HUES64 (cell line): Measurements from ENCODE around the gene MTA3.
"Not testable (repeated sequence)": the region's sequence is repeated elsewhere in the genome, so short reads cannot be mapped to it uniquely, and the experiment has no call there.

Source experiments
- H3K27ac ChIP-seq: 2 replicates; pipeline ENCODE4 v1.7.0; 2013; ENCODE audit warnings: low read depth, low read length, inconsistent platforms
- H3K27me3 ChIP-seq: 2 replicates; pipeline ENCODE4 v1.6.1; 2013; ENCODE audit warnings: mild to moderate bottlenecking, low read length; ENCODE audit not compliant: insufficient read depth
- H3K36me3 ChIP-seq: 2 replicates; pipeline ENCODE4 v1.6.1; 2013; ENCODE audit warnings: mild to moderate bottlenecking, low read length; ENCODE audit not compliant: insufficient read depth
- H3K4me1 ChIP-seq: 2 replicates; pipeline ENCODE4 v1.6.1; 2013; ENCODE audit warnings: mild to moderate bottlenecking, low read length, moderate library complexity; ENCODE audit not compliant: insufficient read depth
- H3K4me3 ChIP-seq: 2 replicates; pipeline ENCODE4 v1.5.1; 2013; ENCODE audit warnings: mild to moderate bottlenecking, low read length, moderate library complexity
- H3K9ac ChIP-seq: 2 replicates; pipeline ENCODE4 v1.6.1; 2013; ENCODE audit warnings: mild to moderate bottlenecking, low read depth, low read length
- H3K9me3 ChIP-seq: 2 replicates; pipeline ENCODE4 v1.6.1; 2013; ENCODE audit warnings: low read depth, low read length; ENCODE audit not compliant: insufficient read depth
- WGBS: fragments of 150-250, 120-280 bp; methylation state at CpG from one replicate; pipeline ENCODE4 v1.1.7; 2013; ENCODE audit warnings: missing lambda C conversion rate; 5-methylcytosine and 5-hydroxymethylcytosine counted together

Gene MTA3

GRCh38 chr2:42567364-42567763 is 1.1 kb upstream of the MTA3 start:
- Histone ChIP-seq H3K4me3 (peak overlapping the region; percentile 54), H3K27ac (peak overlapping the region; percentile 95), H3K4me1 (peaks cover 26% of the 10 kb centered on the region), H3K9me3 (no peaks in the 10 kb centered on the region), H3K36me3 (peaks cover 19% of the 10 kb centered on the region), H3K9ac (peak overlapping the region; percentile 67), H3K27me3 (no peaks in the 10 kb centered on the region)
- 47% methylated on average over 7 of the region's 7 CpGs for WGBS

DNA sequence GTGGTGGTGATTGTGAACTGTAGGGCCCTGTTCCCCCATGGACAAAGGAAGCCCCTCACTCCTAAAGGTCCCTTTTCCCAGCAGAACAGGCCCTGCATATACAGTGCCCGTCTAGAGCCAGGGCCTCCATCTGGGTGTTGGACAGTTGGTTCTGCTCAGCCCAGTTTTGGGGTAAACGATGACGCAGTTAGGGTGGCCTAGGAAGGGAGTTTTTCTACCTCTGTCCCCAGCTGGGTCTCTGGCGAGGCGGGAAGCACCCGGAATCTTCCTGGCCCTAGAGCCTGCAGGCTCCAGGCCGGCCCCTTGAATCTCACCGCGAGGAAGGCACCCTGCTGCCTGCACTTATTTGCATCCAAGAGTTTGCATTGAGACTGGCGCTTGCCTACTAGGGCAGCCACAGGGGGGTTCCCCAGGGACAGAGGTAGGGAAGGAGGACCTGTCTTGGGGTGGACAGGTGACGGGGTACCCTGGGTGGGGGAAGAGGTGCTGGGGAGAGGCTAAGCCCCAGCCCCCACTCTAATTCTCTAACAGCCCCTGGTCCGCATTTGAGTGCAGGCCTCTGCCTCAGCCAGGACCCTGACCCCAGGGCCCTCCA is 529 bp upstream of the MTA3 start:
- Histone ChIP-seq H3K27me3 (no peaks in the 10 kb centered on the region), H3K4me3 (peak overlapping the region; percentile 54), H3K9me3 (no peaks in the 10 kb centered on the region), H3K36me3 (peaks cover 25% of the 10 kb centered on the region), H3K4me1 (peaks cover 25% of the 10 kb centered on the region), H3K9ac (peak overlapping the region; percentile 67), H3K27ac (peak overlapping the region; percentile 95)
- WGBS = 2% methylated on average over 11 of the region's 12 CpGs

DNA sequence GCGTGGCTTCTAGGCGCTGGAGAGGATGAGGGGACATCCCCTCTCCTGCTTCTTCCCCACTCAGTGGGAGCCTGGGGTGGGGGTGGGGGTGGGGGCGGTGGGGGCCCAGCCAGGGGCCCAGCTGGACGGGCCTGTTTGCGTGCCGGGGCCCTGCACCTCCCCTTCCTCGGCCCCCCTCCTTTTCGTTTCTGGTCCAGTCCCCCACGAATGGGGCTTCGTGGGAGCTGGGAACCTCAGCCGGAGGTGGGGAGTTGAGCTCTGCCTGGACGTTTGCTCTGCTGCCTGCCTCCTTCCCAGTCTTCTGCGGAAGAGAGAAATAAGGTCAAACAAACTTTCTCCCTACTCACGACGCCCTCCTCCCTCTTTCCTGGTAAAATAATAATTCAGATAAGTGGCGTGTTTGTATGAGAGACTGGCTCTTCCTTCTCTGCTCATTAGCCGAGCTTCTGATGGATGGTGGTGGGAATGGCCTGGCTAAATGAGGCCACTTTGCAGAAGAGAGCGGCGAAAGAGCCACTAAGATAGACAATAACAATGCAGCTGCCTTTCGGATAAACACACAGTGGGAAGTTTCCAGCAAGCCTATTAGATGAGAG is 782 bp downstream of the MTA3 start:
- peak overlapping the region; percentile 93 for H3K4me3 ChIP-seq
- H3K9me3 ChIP-seq = no peaks in the 10 kb centered on the region
- peak overlapping the region; percentile 83 for H3K9ac ChIP-seq
- H3K27me3 ChIP-seq = no peaks in the 10 kb centered on the region
- peaks cover 25% of the 10 kb centered on the region for H3K4me1 ChIP-seq
- peaks cover 35% of the 10 kb centered on the region for H3K36me3 ChIP-seq
- peak overlapping the region; percentile 97 for H3K27ac ChIP-seq
- WGBS = 0% methylated on average over 12 of the region's 20 CpGs

DNA sequence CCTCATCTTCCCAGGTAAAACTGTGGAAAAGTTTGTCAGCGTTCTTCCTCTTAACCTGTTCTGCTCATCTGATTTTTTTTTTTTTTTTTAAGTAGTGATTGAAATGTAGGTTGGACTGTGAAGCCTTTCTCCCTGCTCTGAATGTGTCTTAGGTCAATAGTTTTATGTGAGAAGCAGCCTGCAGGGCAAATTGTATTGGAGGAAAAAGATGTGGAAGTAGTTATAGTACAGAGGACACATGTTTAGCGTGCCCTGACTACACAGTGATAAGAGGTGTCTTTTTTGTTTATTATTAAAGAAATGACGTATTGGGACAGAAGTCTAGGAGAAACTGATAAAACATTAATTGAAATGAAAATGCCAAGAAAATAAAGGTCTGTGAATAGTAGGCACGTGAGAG is 1.5 kb downstream of the MTA3 start:
- H3K9ac ChIP-seq = peak overlapping the region; percentile 83; the same call in 1 of the 2 replicates
- peaks cover 41% of the 10 kb centered on the region for H3K36me3 ChIP-seq
- peaks cover 25% of the 10 kb centered on the region for H3K4me1 ChIP-seq
- peak overlapping the region; percentile 97 for H3K27ac ChIP-seq
- H3K4me3 ChIP-seq = peak overlapping the region; percentile 93
- H3K9me3 ChIP-seq = no peaks in the 10 kb centered on the region
- WGBS = 52% methylated on average over 3 of the region's 4 CpGs
- H3K27me3 ChIP-seq = no peaks in the 10 kb centered on the region

GRCh38 chr2:42572297-42573081 is 4.1 kb downstream of the MTA3 start:
- Histone ChIP-seq H3K4me1 (peaks cover 16% of the 10 kb centered on the region), H3K27ac (no peak overlapping the region), H3K9ac (no peak overlapping the region), H3K4me3 (no peak overlapping the region), H3K36me3 (peaks cover 65% of the 10 kb centered on the region), H3K27me3 (no peaks in the 10 kb centered on the region), H3K9me3 (no peaks in the 10 kb centered on the region)
- 90% methylated on average over 10 of the region's 10 CpGs for WGBS

GRCh38 chr2:42573256-42573655 is 4.8 kb downstream of the MTA3 start:
- peaks cover 73% of the 10 kb centered on the region for H3K36me3 ChIP-seq
- H3K27ac ChIP-seq = no peak overlapping the region
- WGBS = 92% methylated on average over 2 of the region's 2 CpGs
- no peak overlapping the region for H3K4me3 ChIP-seq
- H3K9me3 ChIP-seq = no peaks in the 10 kb centered on the region
- no peak overlapping the region for H3K9ac ChIP-seq
- H3K27me3 ChIP-seq = no peaks in the 10 kb centered on the region
- peaks cover 9% of the 10 kb centered on the region for H3K4me1 ChIP-seq

DNA sequence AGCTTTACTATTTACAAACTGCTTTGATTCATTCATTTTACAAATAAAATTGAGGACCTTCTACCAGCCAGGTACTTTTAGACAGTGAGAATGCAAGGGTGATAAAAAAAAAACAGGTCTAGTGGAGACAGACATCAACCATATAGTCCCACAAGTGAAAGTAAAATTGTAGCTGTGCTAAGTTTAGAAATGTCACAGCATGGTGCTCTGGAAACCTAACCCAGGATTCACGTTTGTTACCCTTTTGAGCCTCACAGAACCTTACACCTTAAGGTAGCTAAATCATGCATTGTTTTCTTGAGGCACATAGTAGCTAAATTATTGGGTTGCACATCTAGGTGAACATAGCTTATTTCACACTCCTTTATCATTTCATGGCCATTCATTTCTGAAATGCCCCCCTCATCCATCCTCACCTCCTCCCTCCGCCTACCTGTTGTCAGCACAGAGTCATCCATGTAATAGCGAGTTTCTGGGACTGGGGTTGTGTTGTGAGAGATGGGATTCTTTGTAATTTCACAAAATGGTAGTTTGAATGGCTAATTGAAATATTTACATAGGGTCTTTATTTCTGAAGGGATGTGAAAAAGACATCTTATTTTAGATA is 7.1 kb downstream of the MTA3 start:
- WGBS = 93% methylated on average over 3 of the region's 3 CpGs
- Histone ChIP-seq H3K27me3 (no peaks in the 10 kb centered on the region), H3K4me3 (no peak overlapping the region), H3K9ac (no peak overlapping the region), H3K36me3 (peaks cover 88% of the 10 kb centered on the region), H3K9me3 (no peaks in the 10 kb centered on the region), H3K4me1 (no peaks in the 10 kb centered on the region), H3K27ac (0 out of 2 replicates have a peak overlapping the region, but pooled peaks have one; percentile 29)

- Histone ChIP-seq H3K4me1 (no peaks in the 10 kb centered on the region), H3K36me3 (peaks cover 92% of the 10 kb centered on the region), H3K27ac (no peak overlapping the region), H3K9me3 (no peaks in the 10 kb centered on the region), H3K4me3 (no peak overlapping the region), H3K9ac (no peak overlapping the region), H3K27me3 (no peaks in the 10 kb centered on the region)
- 91% methylated on average over 2 of the region's 2 CpGs for WGBS
These were observed 10.2 kb downstream of the MTA3 start for GRCh38 chr2:42578621-42579020.

DNA sequence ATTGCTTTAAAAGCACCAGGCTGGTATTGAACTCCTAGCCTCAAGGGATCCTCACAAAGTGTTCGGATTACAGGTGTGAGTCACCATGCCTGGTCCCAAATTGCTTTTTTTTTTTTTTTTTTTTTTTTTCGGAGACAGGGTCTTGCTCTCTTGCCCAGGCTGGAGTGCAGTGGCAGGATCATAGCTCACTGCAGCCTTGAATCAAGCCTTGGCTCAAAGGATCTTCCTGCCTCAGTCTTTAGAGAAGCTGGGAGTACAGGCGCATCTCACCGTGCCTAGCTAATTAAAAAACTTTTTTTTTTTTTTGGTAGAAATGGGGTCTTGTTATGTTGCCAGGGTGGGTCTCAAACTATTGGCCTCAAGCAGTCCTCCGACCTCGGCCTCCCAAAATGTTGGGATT is 12.8 kb downstream of the MTA3 start:
- Histone ChIP-seq H3K27me3 (no peaks in the 10 kb centered on the region), H3K4me3 (no peak overlapping the region), H3K4me1 (no peaks in the 10 kb centered on the region), H3K36me3 (peaks cover 94% of the 10 kb centered on the region), H3K27ac (no peak overlapping the region), H3K9ac (no peak overlapping the region), H3K9me3 (no peaks in the 10 kb centered on the region)
- 100% methylated on average over 5 of the region's 6 CpGs for WGBS

DNA sequence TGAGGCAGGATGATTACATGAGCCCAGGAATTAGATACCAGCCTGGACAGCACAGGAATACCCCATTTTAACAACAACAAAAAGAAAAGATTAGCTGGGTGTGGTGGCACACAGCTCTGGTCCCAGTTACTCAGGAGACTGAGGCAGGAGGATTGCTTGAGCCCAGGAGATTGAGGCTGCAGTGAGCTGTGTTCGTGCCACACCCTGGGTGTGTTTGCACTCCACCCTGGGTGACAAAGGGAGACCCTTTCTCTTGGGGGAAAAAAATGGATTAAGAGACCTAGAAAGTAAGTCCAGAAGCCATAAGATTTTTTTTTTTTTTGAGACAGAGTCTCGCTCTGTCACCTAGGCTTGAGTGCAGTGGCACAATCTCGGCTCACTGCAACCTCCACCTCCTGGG is 16.2 kb downstream of the MTA3 start:
- not testable (repeated sequence) for H3K9ac ChIP-seq, H3K27ac ChIP-seq, H3K9me3 ChIP-seq, H3K4me3 ChIP-seq, H3K27me3 ChIP-seq, H3K4me1 ChIP-seq
- peaks cover 88% of the 10 kb centered on the region for H3K36me3 ChIP-seq
- 91% methylated on average over 3 of the region's 3 CpGs for WGBS

GRCh38 chr2:42585779-42586178 is 17.3 kb downstream of the MTA3 start:
- WGBS = 95% methylated on average over 4 of the region's 4 CpGs
- no peaks in the 10 kb centered on the region for H3K9me3 ChIP-seq
- no peaks in the 10 kb centered on the region for H3K27me3 ChIP-seq
- H3K36me3 ChIP-seq = peaks cover 88% of the 10 kb centered on the region
- H3K9ac ChIP-seq = no peak overlapping the region
- H3K27ac ChIP-seq = no peak overlapping the region
- H3K4me1 ChIP-seq = 0 out of 2 replicates have a peak, but pooled peaks cover 4% of the 10 kb centered on the region
- no peak overlapping the region for H3K4me3 ChIP-seq
